Mammary epithelial cell (primary cell): ENCODE measurements around the gene TBX6.

Experiments used
- CTCF ChIP-seq, 2 donors: IDR thresholded peaks in 1 of 2; conservative IDR thresholded peaks in 1 of 2; 2 replicates each; pipeline ENCODE4 v1.5.1; 2011 to 2012; ENCODE audit warnings: inconsistent platforms in 2 of 2, low read length in 2 of 2, mild to moderate bottlenecking in 2 of 2, control low read depth in 1 of 2, low read depth in 1 of 2; ENCODE audit not compliant: insufficient read depth in 1 of 2; ENCODE audit errors: extremely low read depth in 1 of 2
- EZH2 ChIP-seq: IDR thresholded peaks from 2 replicates; pipeline ENCODE4 v1.6.1; 2012; ENCODE audit warnings: low read length, inconsistent platforms, borderline replicate concordance

GRCh38 chr16:30088832-30089624 lies 2.7 kb downstream of the TBX6 start:
- TF ChIP-seq CTCF (conservative IDR thresholded peaks at IDR 0.05 in 1 of 2, IDR thresholded peaks at IDR 0.05 in 1 of 2; ENCODE audit: extremely low read depth in 1 of 2, insufficient read depth in 1 of 2, low read depth in 1 of 2, low read length in 2 of 2) = no peak
- TF ChIP-seq EZH2 = no peak
